C1 segment of cervical spinal cord (tissue), 14 donors: Measurements from ENCODE around the gene ZNF92.
"Not testable (repeated sequence)": the region's sequence is repeated elsewhere in the genome, so short reads cannot be mapped to it uniquely, and the experiment has no call there.

Source experiments
- DNase-seq, 14 donors: peaks; one replicate each; lab custom pipeline; 2025; lab: John Stamatoyannopoulos, UW

Gene ZNF92

GRCh38 chr7:65423286-65423685 lies 49.6 kb downstream of the ZNF92 start:
- DNase-seq = not testable (repeated sequence)

- no peak for DNase-seq
These were observed 56.1 kb downstream of the ZNF92 start for GRCh38 chr7:65429642-65430343.

DNA sequence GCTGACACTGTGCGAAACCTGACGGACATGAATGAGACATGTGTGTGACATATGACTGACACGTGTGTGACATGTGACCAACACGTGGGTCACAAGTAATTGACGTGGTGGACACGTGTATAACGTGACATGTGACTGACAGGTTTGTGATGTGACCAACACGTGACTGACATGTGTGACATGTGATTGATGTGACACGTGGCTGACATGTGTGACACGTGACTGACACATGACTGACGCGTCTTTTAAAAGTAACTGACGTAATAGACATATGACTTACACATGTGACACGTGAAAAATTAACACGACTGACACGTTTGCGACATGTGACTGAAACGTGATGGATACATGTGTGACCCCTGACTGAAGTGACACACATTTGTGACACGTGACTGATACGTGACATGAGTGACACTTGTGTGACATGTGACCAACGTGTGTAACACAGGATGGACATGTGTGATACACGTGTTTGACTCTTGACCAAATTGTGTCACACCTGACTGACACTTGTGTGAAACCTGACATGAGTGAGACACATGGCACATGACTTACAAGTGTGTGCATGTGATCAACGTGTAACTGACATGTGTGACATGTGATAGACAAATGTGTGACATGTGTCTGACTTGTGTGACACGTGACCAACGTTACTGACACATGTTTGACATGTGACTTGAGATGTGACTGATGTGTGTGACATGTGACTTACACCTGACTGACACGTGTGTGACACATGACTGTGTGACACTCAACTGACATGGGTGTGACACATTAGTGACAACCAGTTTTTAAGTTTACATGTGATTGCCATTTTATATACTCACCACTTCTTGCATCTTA lies 56.9 kb downstream of the ZNF92 start:
- DNase-seq = no peak

DNA sequence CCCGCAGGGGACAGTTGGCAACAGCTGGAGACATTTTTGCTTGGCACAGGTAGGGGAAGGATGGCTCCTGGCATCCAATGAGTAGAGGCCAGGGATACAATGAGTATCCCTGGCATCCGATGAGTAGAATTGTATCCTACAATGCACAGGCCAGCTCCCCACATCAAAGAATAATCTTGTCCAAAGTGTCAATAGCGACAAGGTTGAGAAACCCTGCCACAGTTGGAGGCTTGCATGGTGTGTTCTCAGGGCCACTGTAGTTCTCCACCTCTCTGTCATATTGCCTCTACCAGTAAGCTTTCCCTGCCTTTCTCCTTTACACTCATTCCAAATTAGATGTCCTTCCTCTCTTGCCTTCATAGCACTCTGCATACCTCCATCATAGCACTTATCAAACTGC lies 60.7 kb downstream of the ZNF92 start:
- DNase-seq = no peak

- DNase-seq = no peak
These were observed 62.5 kb downstream of the ZNF92 start for GRCh38 chr7:65436163-65436562.

- no peak for DNase-seq
These were observed 64.9 kb downstream of the ZNF92 start for GRCh38 chr7:65438598-65438997.

DNA sequence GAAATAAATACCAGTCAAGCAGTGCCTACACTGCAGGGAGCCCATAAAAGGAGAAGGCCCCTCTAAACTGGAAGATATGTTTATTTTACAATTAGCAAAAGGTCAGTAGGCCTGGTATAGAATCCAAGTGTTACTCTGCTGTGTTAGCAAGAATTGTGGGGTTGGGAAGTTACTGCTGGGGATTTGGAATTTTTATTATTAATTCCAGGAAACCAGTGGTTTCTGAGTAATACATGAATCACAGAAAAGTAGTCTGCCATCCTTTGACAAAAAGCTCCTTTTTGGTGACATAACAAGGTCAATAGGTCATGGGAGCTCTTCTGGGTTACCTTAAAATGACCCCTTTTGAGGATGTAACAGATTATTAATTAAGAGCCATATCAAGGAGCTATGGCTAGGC lies 67.4 kb downstream of the ZNF92 start:
- no peak for DNase-seq

- no peak for DNase-seq
These were observed 70.7 kb downstream of the ZNF92 start for GRCh38 chr7:65444205-65444842.

DNA sequence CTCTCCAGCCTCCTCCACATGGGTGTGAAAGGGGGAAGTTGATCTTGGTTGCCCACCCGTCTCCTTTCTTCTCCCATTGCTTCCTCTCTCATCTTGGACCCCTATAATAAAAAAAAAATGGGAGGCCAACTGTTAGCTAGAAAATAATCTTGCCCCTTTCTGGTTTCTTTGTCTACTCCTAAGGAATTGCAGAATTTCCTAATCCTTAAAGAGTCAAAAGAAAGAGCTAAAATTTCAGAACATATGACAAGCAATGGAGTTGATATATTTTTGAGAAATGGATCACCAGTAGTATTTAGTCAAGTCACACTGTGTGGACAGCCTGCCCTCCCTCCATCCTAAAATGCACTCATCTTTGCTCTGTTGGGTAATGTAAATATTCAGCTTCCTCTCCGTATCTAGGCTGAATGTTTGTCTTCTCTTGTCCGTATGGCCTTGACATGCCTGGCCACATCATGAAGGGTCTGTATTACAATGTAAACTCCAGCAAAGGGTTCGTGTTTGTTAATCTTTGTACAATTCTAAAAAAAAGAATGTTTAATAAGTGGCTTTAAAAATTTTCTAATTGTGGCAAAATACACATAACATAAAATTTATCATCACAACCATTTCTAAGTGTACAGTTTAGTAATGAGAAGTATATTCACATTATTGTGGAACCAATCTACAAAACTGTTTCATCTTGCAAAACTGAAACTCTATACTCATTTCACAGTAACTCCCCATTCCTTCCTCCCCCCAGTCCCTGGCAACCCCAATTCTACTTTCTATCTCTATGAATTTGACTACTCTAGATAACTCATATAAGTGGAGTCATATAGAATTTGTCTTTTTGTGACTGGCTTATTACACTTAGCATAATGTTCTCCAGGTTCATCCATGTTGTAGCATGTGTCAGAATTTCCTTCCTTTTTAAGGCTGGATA lies 71.5 kb downstream of the ZNF92 start:
- no peak for DNase-seq

GRCh38 chr7:65447041-65447440 lies 73.4 kb downstream of the ZNF92 start:
- DNase-seq = not testable (repeated sequence)

GRCh38 chr7:65448816-65449504 lies 75.3 kb downstream of the ZNF92 start:
- DNase-seq = no peak

DNA sequence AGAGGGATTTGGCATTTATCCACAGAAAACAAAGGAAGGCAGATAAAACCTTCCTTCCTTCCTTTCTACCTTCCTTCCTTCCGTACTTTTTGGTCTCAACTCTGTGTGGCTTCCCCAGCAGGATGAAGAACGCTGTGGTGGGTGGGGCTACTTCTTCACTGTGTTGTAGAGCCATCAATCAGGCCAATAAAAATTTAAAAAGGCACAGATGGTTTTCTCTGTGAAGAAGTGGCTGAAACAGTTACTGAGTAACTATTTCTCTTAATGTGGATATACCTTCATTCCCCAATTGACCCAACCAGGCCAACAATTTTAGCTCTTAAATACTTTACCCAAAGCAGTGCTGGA lies 75.8 kb downstream of the ZNF92 start:
- no peak for DNase-seq
